Measurements from ENCODE around the gene IL11. TPM values are rescaled to one million over a fixed set of nuclear protein-coding genes. Genes with fewer than 3 reads are reported as not detected.

The IL11 gene
- total RNA-seq, 1 experiment from 2014 or later = 1.8 TPM

DNA sequence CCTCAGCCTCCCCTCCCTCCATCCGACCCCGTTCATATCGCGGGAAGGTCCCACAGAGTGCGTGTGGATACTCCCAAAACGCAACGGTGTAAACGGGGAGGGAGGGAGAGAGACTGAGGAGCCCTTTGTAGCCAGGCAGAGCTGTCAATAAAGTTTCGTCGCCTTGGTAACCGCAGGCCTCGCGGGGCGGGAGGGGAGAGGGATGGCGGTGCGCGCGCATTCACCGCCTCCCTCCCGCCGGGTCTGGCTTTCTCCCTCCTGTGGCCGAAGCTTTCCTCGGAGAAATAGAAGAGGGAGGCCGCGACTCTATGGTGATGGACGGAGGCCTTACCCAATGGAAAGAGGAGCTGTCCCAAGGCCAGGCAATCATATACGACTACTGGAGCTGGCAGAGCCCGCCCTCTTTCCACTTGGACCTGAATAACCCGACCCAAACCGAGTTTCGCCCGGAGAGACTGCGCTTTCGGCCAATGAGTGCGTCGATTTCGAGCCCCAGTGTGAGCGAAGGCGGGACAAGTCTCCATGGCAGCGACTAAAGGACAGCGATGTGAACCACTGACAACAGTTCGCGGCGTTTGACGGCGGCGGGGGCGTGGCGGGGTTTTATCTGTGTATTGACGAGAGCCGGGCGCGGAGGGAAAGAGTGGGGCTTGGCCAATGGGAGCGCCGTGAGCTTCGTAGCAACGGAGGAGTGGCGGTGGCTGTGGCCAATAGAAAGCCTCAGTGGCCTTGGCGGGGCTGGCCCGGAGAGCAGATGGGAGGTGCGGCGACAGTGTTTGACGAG lies 31.0 kb downstream of the IL11 start, which contains the start of gene KMT5C (continued):
- TF ChIP-seq, protein P1, sequence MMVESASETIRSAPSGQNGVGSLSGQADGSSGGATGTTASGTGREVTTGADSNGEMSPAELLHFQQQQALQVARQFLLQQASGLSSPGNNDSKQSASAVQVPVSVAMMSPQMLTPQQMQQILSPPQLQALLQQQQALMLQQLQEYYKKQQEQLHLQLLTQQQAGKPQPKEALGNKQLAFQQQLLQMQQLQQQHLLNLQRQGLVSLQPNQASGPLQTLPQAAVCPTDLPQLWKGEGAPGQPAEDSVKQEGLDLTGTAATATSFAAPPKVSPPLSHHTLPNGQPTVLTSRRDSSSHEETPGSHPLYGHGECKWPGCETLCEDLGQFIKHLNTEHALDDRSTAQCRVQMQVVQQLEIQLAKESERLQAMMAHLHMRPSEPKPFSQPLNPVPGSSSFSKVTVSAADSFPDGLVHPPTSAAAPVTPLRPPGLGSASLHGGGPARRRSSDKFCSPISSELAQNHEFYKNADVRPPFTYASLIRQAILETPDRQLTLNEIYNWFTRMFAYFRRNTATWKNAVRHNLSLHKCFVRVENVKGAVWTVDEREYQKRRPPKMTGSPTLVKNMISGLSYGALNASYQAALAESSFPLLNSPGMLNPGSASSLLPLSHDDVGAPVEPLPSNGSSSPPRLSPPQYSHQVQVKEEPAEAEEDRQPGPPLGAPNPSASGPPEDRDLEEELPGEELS (CRISPR knock-in tag; IDR thresholded peaks at IDR 0.05) = no peak
- TF ChIP-seq, protein P2, sequence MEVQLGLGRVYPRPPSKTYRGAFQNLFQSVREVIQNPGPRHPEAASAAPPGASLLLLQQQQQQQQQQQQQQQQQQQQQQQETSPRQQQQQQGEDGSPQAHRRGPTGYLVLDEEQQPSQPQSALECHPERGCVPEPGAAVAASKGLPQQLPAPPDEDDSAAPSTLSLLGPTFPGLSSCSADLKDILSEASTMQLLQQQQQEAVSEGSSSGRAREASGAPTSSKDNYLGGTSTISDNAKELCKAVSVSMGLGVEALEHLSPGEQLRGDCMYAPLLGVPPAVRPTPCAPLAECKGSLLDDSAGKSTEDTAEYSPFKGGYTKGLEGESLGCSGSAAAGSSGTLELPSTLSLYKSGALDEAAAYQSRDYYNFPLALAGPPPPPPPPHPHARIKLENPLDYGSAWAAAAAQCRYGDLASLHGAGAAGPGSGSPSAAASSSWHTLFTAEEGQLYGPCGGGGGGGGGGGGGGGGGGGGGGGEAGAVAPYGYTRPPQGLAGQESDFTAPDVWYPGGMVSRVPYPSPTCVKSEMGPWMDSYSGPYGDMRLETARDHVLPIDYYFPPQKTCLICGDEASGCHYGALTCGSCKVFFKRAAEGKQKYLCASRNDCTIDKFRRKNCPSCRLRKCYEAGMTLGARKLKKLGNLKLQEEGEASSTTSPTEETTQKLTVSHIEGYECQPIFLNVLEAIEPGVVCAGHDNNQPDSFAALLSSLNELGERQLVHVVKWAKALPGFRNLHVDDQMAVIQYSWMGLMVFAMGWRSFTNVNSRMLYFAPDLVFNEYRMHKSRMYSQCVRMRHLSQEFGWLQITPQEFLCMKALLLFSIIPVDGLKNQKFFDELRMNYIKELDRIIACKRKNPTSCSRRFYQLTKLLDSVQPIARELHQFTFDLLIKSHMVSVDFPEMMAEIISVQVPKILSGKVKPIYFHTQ (CRISPR knock-in tag; IDR thresholded peaks at IDR 0.05) = no peak
- TF ChIP-seq FOXK1 (CRISPR knock-in tag; IDR thresholded peaks at IDR 0.05) = peak; percentile 84
- no peak for TF ChIP-seq ZNF671 (CRISPR knock-in tag; IDR thresholded peaks at IDR 0.05)
- no peak for TF ChIP-seq FOXJ3 (CRISPR knock-in tag; IDR thresholded peaks at IDR 0.05; ENCODE audit: borderline replicate concordance)
- TF ChIP-seq ZNF317 (CRISPR knock-in tag; IDR thresholded peaks at IDR 0.05; ENCODE audit: borderline replicate concordance, low read depth) = no peak
- TF ChIP-seq ZNF232 (CRISPR knock-in tag; IDR thresholded peaks at IDR 0.05) = no peak
- TF ChIP-seq TP53 (CRISPR knock-in tag; IDR thresholded peaks at IDR 0.05) = no peak
- no peak for TF ChIP-seq MXD4 (CRISPR knock-in tag; IDR thresholded peaks at IDR 0.05; ENCODE audit: borderline replicate concordance)
- TF ChIP-seq NFATC4 (CRISPR knock-in tag; IDR thresholded peaks at IDR 0.05) = no peak
- no peak for TF ChIP-seq JAZF1 (CRISPR knock-in tag; IDR thresholded peaks at IDR 0.05)

DNA sequence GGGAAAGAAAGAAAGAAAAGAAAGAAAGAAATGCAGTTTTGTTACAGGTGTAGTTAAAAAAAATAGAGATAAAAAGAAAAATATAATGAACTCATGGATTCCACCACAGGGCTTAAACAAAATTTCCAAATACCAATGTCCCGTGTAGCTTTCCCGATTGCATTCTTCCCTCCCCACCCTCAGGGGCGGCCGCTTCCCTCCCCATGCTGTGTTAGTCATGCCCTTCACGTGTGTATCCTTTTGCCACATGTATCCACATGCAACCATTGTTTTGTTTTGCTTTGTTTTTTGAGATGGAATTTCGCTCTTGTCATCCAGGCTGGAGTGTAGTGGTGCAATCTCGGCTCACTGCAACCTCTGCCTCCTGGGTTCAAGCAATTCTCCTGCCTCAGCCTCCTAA lies 34.2 kb downstream of the IL11 start:
- no peak for ATAC-seq
- POLR2A ChIA-PET = no interaction called here
- H3K4me3 Mint-ChIP-seq = no peak overlapping the region
- H3K4me1 Mint-ChIP-seq = peaks cover 6% of the 10 kb centered on the region
- DNase-seq (ENCODE audit: low spot score) = no peak
- H3K36me3 Mint-ChIP-seq = no peaks in the 10 kb centered on the region
- H3K27me3 Mint-ChIP-seq (ENCODE audit: low read depth) = peaks cover 32% of the 10 kb centered on the region
- H3K27ac Mint-ChIP-seq = no peak overlapping the region
- no peaks in the 10 kb centered on the region for H3K9me3 Mint-ChIP-seq
- CTCF ChIA-PET = interaction anchor here (1.3 kb wide), 1 partner anchor 35 kb away, joined by 3 read pairs; no protein-coding TSS in a partner anchor
- no peak for TF ChIP-seq GABPB1 (CRISPR knock-in tag; IDR thresholded peaks at IDR 0.05)
- TF ChIP-seq MYBL2 (CRISPR knock-in tag; IDR thresholded peaks at IDR 0.05) = no peak
- TF ChIP-seq ZNF671 (CRISPR knock-in tag; IDR thresholded peaks at IDR 0.05) = no peak
- no peak for TF ChIP-seq TEAD4 (CRISPR knock-in tag; IDR thresholded peaks at IDR 0.05)
- no peak for TF ChIP-seq HMGA2 (CRISPR knock-in tag; IDR thresholded peaks at IDR 0.05)
- TF ChIP-seq TP53 (CRISPR knock-in tag; IDR thresholded peaks at IDR 0.05) = no peak
- TF ChIP-seq ETV6 (CRISPR knock-in tag; IDR thresholded peaks at IDR 0.05) = no peak
- TF ChIP-seq NFE2L1 (CRISPR knock-in tag; IDR thresholded peaks at IDR 0.05) = no peak
- TF ChIP-seq, protein P2 (CRISPR knock-in tag; IDR thresholded peaks at IDR 0.05) = no peak
- no peak for TF ChIP-seq SMAD3 (CRISPR knock-in tag; IDR thresholded peaks at IDR 0.05; ENCODE audit: borderline replicate concordance)
- TF ChIP-seq TCF7 (CRISPR knock-in tag; IDR thresholded peaks at IDR 0.05; ENCODE audit: low read depth) = no peak
- no peak for TF ChIP-seq ZNF138 (CRISPR knock-in tag; conservative IDR thresholded peaks at IDR 0.05)
- TF ChIP-seq, protein P3, sequence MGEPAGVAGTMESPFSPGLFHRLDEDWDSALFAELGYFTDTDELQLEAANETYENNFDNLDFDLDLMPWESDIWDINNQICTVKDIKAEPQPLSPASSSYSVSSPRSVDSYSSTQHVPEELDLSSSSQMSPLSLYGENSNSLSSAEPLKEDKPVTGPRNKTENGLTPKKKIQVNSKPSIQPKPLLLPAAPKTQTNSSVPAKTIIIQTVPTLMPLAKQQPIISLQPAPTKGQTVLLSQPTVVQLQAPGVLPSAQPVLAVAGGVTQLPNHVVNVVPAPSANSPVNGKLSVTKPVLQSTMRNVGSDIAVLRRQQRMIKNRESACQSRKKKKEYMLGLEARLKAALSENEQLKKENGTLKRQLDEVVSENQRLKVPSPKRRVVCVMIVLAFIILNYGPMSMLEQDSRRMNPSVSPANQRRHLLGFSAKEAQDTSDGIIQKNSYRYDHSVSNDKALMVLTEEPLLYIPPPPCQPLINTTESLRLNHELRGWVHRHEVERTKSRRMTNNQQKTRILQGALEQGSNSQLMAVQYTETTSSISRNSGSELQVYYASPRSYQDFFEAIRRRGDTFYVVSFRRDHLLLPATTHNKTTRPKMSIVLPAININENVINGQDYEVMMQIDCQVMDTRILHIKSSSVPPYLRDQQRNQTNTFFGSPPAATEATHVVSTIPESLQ (CRISPR knock-in tag; IDR thresholded peaks at IDR 0.05) = no peak
- TF ChIP-seq, protein P4, sequence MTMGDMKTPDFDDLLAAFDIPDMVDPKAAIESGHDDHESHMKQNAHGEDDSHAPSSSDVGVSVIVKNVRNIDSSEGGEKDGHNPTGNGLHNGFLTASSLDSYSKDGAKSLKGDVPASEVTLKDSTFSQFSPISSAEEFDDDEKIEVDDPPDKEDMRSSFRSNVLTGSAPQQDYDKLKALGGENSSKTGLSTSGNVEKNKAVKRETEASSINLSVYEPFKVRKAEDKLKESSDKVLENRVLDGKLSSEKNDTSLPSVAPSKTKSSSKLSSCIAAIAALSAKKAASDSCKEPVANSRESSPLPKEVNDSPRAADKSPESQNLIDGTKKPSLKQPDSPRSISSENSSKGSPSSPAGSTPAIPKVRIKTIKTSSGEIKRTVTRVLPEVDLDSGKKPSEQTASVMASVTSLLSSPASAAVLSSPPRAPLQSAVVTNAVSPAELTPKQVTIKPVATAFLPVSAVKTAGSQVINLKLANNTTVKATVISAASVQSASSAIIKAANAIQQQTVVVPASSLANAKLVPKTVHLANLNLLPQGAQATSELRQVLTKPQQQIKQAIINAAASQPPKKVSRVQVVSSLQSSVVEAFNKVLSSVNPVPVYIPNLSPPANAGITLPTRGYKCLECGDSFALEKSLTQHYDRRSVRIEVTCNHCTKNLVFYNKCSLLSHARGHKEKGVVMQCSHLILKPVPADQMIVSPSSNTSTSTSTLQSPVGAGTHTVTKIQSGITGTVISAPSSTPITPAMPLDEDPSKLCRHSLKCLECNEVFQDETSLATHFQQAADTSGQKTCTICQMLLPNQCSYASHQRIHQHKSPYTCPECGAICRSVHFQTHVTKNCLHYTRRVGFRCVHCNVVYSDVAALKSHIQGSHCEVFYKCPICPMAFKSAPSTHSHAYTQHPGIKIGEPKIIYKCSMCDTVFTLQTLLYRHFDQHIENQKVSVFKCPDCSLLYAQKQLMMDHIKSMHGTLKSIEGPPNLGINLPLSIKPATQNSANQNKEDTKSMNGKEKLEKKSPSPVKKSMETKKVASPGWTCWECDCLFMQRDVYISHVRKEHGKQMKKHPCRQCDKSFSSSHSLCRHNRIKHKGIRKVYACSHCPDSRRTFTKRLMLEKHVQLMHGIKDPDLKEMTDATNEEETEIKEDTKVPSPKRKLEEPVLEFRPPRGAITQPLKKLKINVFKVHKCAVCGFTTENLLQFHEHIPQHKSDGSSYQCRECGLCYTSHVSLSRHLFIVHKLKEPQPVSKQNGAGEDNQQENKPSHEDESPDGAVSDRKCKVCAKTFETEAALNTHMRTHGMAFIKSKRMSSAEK (CRISPR knock-in tag; IDR thresholded peaks at IDR 0.05; ENCODE audit: borderline replicate concordance) = no peak

Measured in WTC11 (cell line).